Adipose tissue (tissue), 3 donors: ENCODE measurements around the gene LMNTD1. TPM values are rescaled to one million over a fixed set of nuclear protein-coding genes. Genes with fewer than 3 reads are reported as not detected.
"Not testable (repeated sequence)": the region's sequence is repeated elsewhere in the genome, so short reads cannot be mapped to it uniquely, and the experiment has no call there.

ENCODE experiments used
- H3K27ac ChIP-seq: one replicate; pipeline ENCODE4 v1.5.1; 2013; ENCODE audit warnings: low read depth, low read length
- WGBS, 3 donors: extraction: QIAGEN DNeasy Blood & Tissue Kit; methylation state at CpG; one replicate each; pipeline ENCODE4 v1.1.7; 2013; 5-methylcytosine and 5-hydroxymethylcytosine counted together
- polyA plus RNA-seq, 3 donors: library from polyadenylated mRNA; stranded (reverse); fragments of 200-250 nt; gene quantifications; one replicate each; pipeline ENCODE4 v1.2.3, GENCODE V29; 2013
- donor health status: healthy with polysubstance abuse.
- donor health status: Bipolar disorder and iron deficiency.
- donor health status: healthy.

Gene LMNTD1
- polyA plus RNA-seq, result 1 to 10 TPM in 1 of 3 donors, under 1 TPM in 1, not detected in 1; 0.28 to 1.1 TPM

GRCh38 chr12:25553098-25553497, at the start of gene LMNTD1:
LMNTD1 (minus strand) TSS chr12:25553283; CDS start chr12:25552959, 324 bp downstream.
- no peak within 1 kb of the TSS for H3K27ac ChIP-seq
- 3 to 44% (median 38%) methylated on average over 1 of the region's 1 CpG for WGBS, 3 donors

GRCh38 chr12:25598956-25599355, 45.9 kb upstream of the LMNTD1 start:
- H3K27ac ChIP-seq, result no peak overlapping the region
- WGBS, 3 donors, result 63 to 95% (median 91%) methylated on average over 3 of the region's 3 CpGs

- not testable (repeated sequence) for H3K27ac ChIP-seq
Measured at GRCh38 chr12:25595496-25595895, 42.4 kb upstream of the LMNTD1 start.

- WGBS, 3 donors, result 90 to 95% (median 92%) methylated on average over 2 of the region's 2 CpGs
Measured at GRCh38 chr12:25594376-25594775, 41.3 kb upstream of the LMNTD1 start.

GRCh38 chr12:25592725-25593495, 39.8 kb upstream of the LMNTD1 start:
- WGBS, 3 donors, result 65 to 71% (median 67%) methylated on average over 4 to 5 of the region's 5 CpGs
- H3K27ac ChIP-seq, result no peak overlapping the region

More at GRCh38 chr12:25594376-25594775, 41.3 kb upstream of the LMNTD1 start:
- H3K27ac ChIP-seq, result no peak overlapping the region

GRCh38 chr12:25591144-25591543, 38.1 kb upstream of the LMNTD1 start:
- no peak overlapping the region for H3K27ac ChIP-seq

GRCh38 chr12:25590011-25590721, 37.1 kb upstream of the LMNTD1 start:
- 78 to 84% (median 79%) methylated on average over 5 of the region's 5 CpGs for WGBS, 3 donors
- no peak overlapping the region for H3K27ac ChIP-seq

- no peak overlapping the region for H3K27ac ChIP-seq
- 85 to 96% (median 93%) methylated on average over 4 of the region's 4 CpGs for WGBS, 3 donors
Measured at GRCh38 chr12:25587346-25587745, 34.3 kb upstream of the LMNTD1 start.

- no peak overlapping the region for H3K27ac ChIP-seq
- 74 to 88% (median 76%) methylated on average over 5 of the region's 5 CpGs for WGBS, 3 donors
Measured at GRCh38 chr12:25585662-25586061, 32.6 kb upstream of the LMNTD1 start.

- H3K27ac ChIP-seq, result no peak overlapping the region
- 6 to 38% (median 25%) methylated on average over 2 of the region's 2 CpGs for WGBS, 3 donors
Measured at GRCh38 chr12:25585021-25585523, 32.0 kb upstream of the LMNTD1 start.

- H3K27ac ChIP-seq, result no peak overlapping the region
- WGBS, 3 donors, result 26 to 45% (median 41%) methylated on average over 5 of the region's 5 CpGs
Measured at GRCh38 chr12:25584596-25584995, 31.5 kb upstream of the LMNTD1 start.

- H3K27ac ChIP-seq, result no peak overlapping the region
- 20 to 45% (median 43%) methylated on average over 3 of the region's 3 CpGs for WGBS, 3 donors
Measured at GRCh38 chr12:25583545-25583944, 30.5 kb upstream of the LMNTD1 start.

- no peak overlapping the region for H3K27ac ChIP-seq
- WGBS, 3 donors, result 84 to 92% (median 90%) methylated on average over 5 of the region's 5 CpGs
Measured at GRCh38 chr12:25581067-25581466, 28.0 kb upstream of the LMNTD1 start.

- WGBS, 3 donors, result 88 to 98% (median 97%) methylated on average over 2 of the region's 2 CpGs
Measured at GRCh38 chr12:25578411-25579143, 25.5 kb upstream of the LMNTD1 start.

GRCh38 chr12:25574761-25575160, 21.7 kb upstream of the LMNTD1 start:
- no peak overlapping the region for H3K27ac ChIP-seq
- WGBS, 3 donors, result 45 to 90% (median 75%) methylated on average over 1 of the region's 1 CpG

More at GRCh38 chr12:25578411-25579143, 25.5 kb upstream of the LMNTD1 start:
- H3K27ac ChIP-seq, result no peak overlapping the region

- 75 to 87% (median 84%) methylated on average over 4 of the region's 4 CpGs for WGBS, 3 donors
- H3K27ac ChIP-seq, result no peak overlapping the region
Measured at GRCh38 chr12:25573346-25573745, 20.3 kb upstream of the LMNTD1 start.

- WGBS, 3 donors, result 25 to 96% (median 83%) methylated on average over 1 of the region's 1 CpG
Measured at GRCh38 chr12:25570418-25570817, 17.3 kb upstream of the LMNTD1 start.

GRCh38 chr12:25566202-25566949, 13.3 kb upstream of the LMNTD1 start:
- H3K27ac ChIP-seq, result no peak overlapping the region
- 80 to 86% (median 86%) methylated on average over 8 of the region's 8 CpGs for WGBS, 3 donors

More at GRCh38 chr12:25570418-25570817, 17.3 kb upstream of the LMNTD1 start:
- H3K27ac ChIP-seq, result no peak overlapping the region
